ENCODE results near the gene GPC6.

GPC6 gene

GRCh38 chr13:93932901-93933300 lies 706.3 kb downstream of the GPC6 start:
- H2AFZ ChIP-seq (ENCODE audit: low read length), result no peak overlapping the region

GRCh38 chr13:93936901-93937300 lies 710.3 kb downstream of the GPC6 start:
- H4K91ac ChIP-seq (ENCODE audit: low read depth, low read length, poor library complexity), result no peak overlapping the region
- H2BK5ac ChIP-seq (ENCODE audit: low read length), result no peak overlapping the region
- no peak overlapping the region for H2BK12ac ChIP-seq (ENCODE audit: low read length)
- H3K4me1 ChIP-seq (ENCODE audit: control insufficient read depth in 2 of 2, insufficient read depth in 1 of 2, low read depth in 1 of 2, low read length in 2 of 2), result no peaks in the 10 kb centered on the region
- no peak overlapping the region for H3K14ac ChIP-seq (ENCODE audit: low read length)
- no peaks in the 10 kb centered on the region for H3K36me3 ChIP-seq (replicated peaks in 1 of 2; ENCODE audit: control insufficient read depth in 2 of 2, insufficient read depth in 2 of 2, low read length in 2 of 2)
- H2BK120ac ChIP-seq (ENCODE audit: low read depth, low read length), result no peak overlapping the region
- no peaks in the 10 kb centered on the region for H3K27me3 ChIP-seq (ENCODE audit: control insufficient read depth in 3 of 3, insufficient read depth in 3 of 3, low read depth in 1 of 3, low read length in 3 of 3)
- H3K23ac ChIP-seq (ENCODE audit: low read depth, low read length, poor library complexity), result no peak overlapping the region
- no peak overlapping the region for H3K4ac ChIP-seq (ENCODE audit: low read length)
- no CpG with 5 or more reads among the region's 4 CpGs for WGBS, 2 donors (ENCODE audit: extremely low coverage in 2 of 2, insufficient read length in 2 of 2, insufficient replicate concordance in 1 of 2)
- H3K27ac ChIP-seq (replicated peaks; ENCODE audit: low read length), result no peak overlapping the region
- H3K9ac ChIP-seq (ENCODE audit: low read depth, low read length, poor library complexity), result no peak overlapping the region
- H2AK5ac ChIP-seq (ENCODE audit: low read depth, low read length), result no peak overlapping the region
- no peak overlapping the region for H3K18ac ChIP-seq (ENCODE audit: low read length)
- H2BK15ac ChIP-seq (ENCODE audit: low read length), result no peak overlapping the region
- H4K8ac ChIP-seq (ENCODE audit: low read depth, low read length), result no peak overlapping the region
- no peak overlapping the region for H3K4me3 ChIP-seq (ENCODE audit: low read length in 2 of 2)
- no peak overlapping the region for H3K4me2 ChIP-seq (ENCODE audit: insufficient read depth, low read length, poor library complexity, severe bottlenecking)
- no peaks in the 10 kb centered on the region for H3K79me1 ChIP-seq (ENCODE audit: low read depth, low read length)
- H2AFZ ChIP-seq (ENCODE audit: low read length), result no peak overlapping the region
- DNase-seq (ENCODE audit: low spot score), result no peak
- no peaks in the 10 kb centered on the region for H3K9me3 ChIP-seq (replicated peaks in 1 of 2; ENCODE audit: control insufficient read depth in 2 of 2, insufficient read depth in 1 of 2, low read depth in 1 of 2, low read length in 2 of 2)

More at GRCh38 chr13:93932901-93933300, 706.3 kb downstream of the GPC6 start:
- Histone ChIP-seq H3K4me2 (ENCODE audit: insufficient read depth, low read length, poor library complexity, severe bottlenecking) (no peak overlapping the region), H3K23ac (ENCODE audit: low read depth, low read length, poor library complexity) (no peak overlapping the region), H3K9me3 (replicated peaks in 1 of 2; ENCODE audit: control insufficient read depth in 2 of 2, insufficient read depth in 1 of 2, low read depth in 1 of 2, low read length in 2 of 2) (no peaks in the 10 kb centered on the region), H2AK5ac (ENCODE audit: low read depth, low read length) (no peak overlapping the region), H3K4me1 (ENCODE audit: control insufficient read depth in 2 of 2, insufficient read depth in 1 of 2, low read depth in 1 of 2, low read length in 2 of 2) (no peaks in the 10 kb centered on the region), H3K79me1 (ENCODE audit: low read depth, low read length) (no peaks in the 10 kb centered on the region), H4K91ac (ENCODE audit: low read depth, low read length, poor library complexity) (no peak overlapping the region), H2BK15ac (ENCODE audit: low read length) (no peak overlapping the region), H3K27ac (replicated peaks; ENCODE audit: low read length) (no peak overlapping the region), H3K14ac (ENCODE audit: low read length) (no peak overlapping the region), H3K4ac (ENCODE audit: low read length) (no peak overlapping the region), H3K36me3 (replicated peaks in 1 of 2; ENCODE audit: control insufficient read depth in 2 of 2, insufficient read depth in 2 of 2, low read length in 2 of 2) (no peaks in the 10 kb centered on the region), H3K18ac (ENCODE audit: low read length) (no peak overlapping the region), H3K27me3 (ENCODE audit: control insufficient read depth in 3 of 3, insufficient read depth in 3 of 3, low read depth in 1 of 3, low read length in 3 of 3) (no peaks in the 10 kb centered on the region), H2BK5ac (ENCODE audit: low read length) (no peak overlapping the region), H3K9ac (ENCODE audit: low read depth, low read length, poor library complexity) (no peak overlapping the region), H2BK120ac (ENCODE audit: low read depth, low read length) (no peak overlapping the region), H4K8ac (ENCODE audit: low read depth, low read length) (no peak overlapping the region), H3K4me3 (ENCODE audit: low read length in 2 of 2) (no peak overlapping the region), H2BK12ac (ENCODE audit: low read length) (no peak overlapping the region)
- no peak for DNase-seq (ENCODE audit: low spot score)
- no CpG with 5 or more reads among the region's 3 CpGs for WGBS, 2 donors (ENCODE audit: extremely low coverage in 2 of 2, insufficient read length in 2 of 2, insufficient replicate concordance in 1 of 2)

GRCh38 chr13:93941444-93941843 lies 714.8 kb downstream of the GPC6 start:
- Histone ChIP-seq H2AK5ac (ENCODE audit: low read depth, low read length) (no peak overlapping the region), H2BK120ac (ENCODE audit: low read depth, low read length) (no peak overlapping the region), H3K9me3 (replicated peaks in 1 of 2; ENCODE audit: control insufficient read depth in 2 of 2, insufficient read depth in 1 of 2, low read depth in 1 of 2, low read length in 2 of 2) (no peaks in the 10 kb centered on the region), H3K18ac (ENCODE audit: low read length) (no peak overlapping the region), H2BK12ac (ENCODE audit: low read length) (no peak overlapping the region), H3K4me3 (ENCODE audit: low read length in 2 of 2) (no peak overlapping the region), H3K4me1 (ENCODE audit: control insufficient read depth in 2 of 2, insufficient read depth in 1 of 2, low read depth in 1 of 2, low read length in 2 of 2) (no peaks in the 10 kb centered on the region), H3K36me3 (replicated peaks in 1 of 2; ENCODE audit: control insufficient read depth in 2 of 2, insufficient read depth in 2 of 2, low read length in 2 of 2) (no peaks in the 10 kb centered on the region), H4K8ac (ENCODE audit: low read depth, low read length) (no peak overlapping the region), H2BK5ac (ENCODE audit: low read length) (no peak overlapping the region), H3K27me3 (ENCODE audit: control insufficient read depth in 3 of 3, insufficient read depth in 3 of 3, low read depth in 1 of 3, low read length in 3 of 3) (no peaks in the 10 kb centered on the region), H2AFZ (ENCODE audit: low read length) (no peak overlapping the region), H3K4me2 (ENCODE audit: insufficient read depth, low read length, poor library complexity, severe bottlenecking) (no peak overlapping the region), H3K79me1 (ENCODE audit: low read depth, low read length) (no peaks in the 10 kb centered on the region), H3K14ac (ENCODE audit: low read length) (no peak overlapping the region), H4K91ac (ENCODE audit: low read depth, low read length, poor library complexity) (no peak overlapping the region), H2BK15ac (ENCODE audit: low read length) (no peak overlapping the region), H3K9ac (ENCODE audit: low read depth, low read length, poor library complexity) (no peak overlapping the region), H3K23ac (ENCODE audit: low read depth, low read length, poor library complexity) (no peak overlapping the region), H3K27ac (replicated peaks; ENCODE audit: low read length) (no peak overlapping the region), H3K4ac (ENCODE audit: low read length) (no peak overlapping the region)
- WGBS, 2 donors (ENCODE audit: extremely low coverage in 2 of 2, insufficient read length in 2 of 2, insufficient replicate concordance in 1 of 2), result no CpG with 5 or more reads among the region's 2 CpGs
- no peak for DNase-seq (ENCODE audit: low spot score)

DNA sequence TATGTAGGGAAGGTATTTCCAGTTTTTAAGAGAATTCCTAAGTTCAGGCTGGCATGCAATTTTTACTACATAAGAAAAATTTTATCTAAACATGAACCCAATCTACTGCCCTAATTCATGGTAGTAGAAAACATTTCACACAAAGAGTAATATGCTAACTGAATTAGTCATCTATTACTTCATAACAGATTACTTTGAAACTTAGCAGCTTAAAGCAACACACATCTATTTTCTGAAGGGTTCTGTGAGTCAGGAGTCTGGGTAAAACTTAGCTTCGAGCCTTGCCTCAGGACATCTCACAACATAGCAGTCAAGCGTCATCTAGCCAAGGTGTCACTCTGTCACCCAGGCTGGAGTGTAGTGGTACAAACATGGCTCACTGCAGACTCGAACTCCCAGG lies 715.4 kb downstream of the GPC6 start:
- Histone ChIP-seq H2BK120ac (ENCODE audit: low read depth, low read length) (no peak overlapping the region), H2AFZ (ENCODE audit: low read length) (no peak overlapping the region), H2BK12ac (ENCODE audit: low read length) (no peak overlapping the region), H3K14ac (ENCODE audit: low read length) (no peak overlapping the region), H4K8ac (ENCODE audit: low read depth, low read length) (no peak overlapping the region), H3K27me3 (ENCODE audit: control insufficient read depth in 3 of 3, insufficient read depth in 3 of 3, low read depth in 1 of 3, low read length in 3 of 3) (no peaks in the 10 kb centered on the region), H3K4ac (ENCODE audit: low read length) (no peak overlapping the region), H3K9me3 (replicated peaks in 1 of 2; ENCODE audit: control insufficient read depth in 2 of 2, insufficient read depth in 1 of 2, low read depth in 1 of 2, low read length in 2 of 2) (no peaks in the 10 kb centered on the region), H2BK5ac (ENCODE audit: low read length) (no peak overlapping the region), H2AK5ac (ENCODE audit: low read depth, low read length) (no peak overlapping the region), H4K91ac (ENCODE audit: low read depth, low read length, poor library complexity) (no peak overlapping the region), H3K4me3 (ENCODE audit: low read length in 2 of 2) (no peak overlapping the region), H3K79me1 (ENCODE audit: low read depth, low read length) (no peaks in the 10 kb centered on the region), H3K4me2 (ENCODE audit: insufficient read depth, low read length, poor library complexity, severe bottlenecking) (no peak overlapping the region), H3K9ac (ENCODE audit: low read depth, low read length, poor library complexity) (no peak overlapping the region), H3K18ac (ENCODE audit: low read length) (no peak overlapping the region), H3K36me3 (replicated peaks in 1 of 2; ENCODE audit: control insufficient read depth in 2 of 2, insufficient read depth in 2 of 2, low read length in 2 of 2) (no peaks in the 10 kb centered on the region), H2BK15ac (ENCODE audit: low read length) (no peak overlapping the region), H3K23ac (ENCODE audit: low read depth, low read length, poor library complexity) (no peak overlapping the region), H3K4me1 (ENCODE audit: control insufficient read depth in 2 of 2, insufficient read depth in 1 of 2, low read depth in 1 of 2, low read length in 2 of 2) (no peaks in the 10 kb centered on the region), H3K27ac (replicated peaks; ENCODE audit: low read length) (no peak overlapping the region)
- no peak for DNase-seq (ENCODE audit: low spot score)
- WGBS, 2 donors (ENCODE audit: extremely low coverage in 2 of 2, insufficient read length in 2 of 2, insufficient replicate concordance in 1 of 2), result no CpG with 5 or more reads among the region's 3 CpGs

All from neuronal stem cell (in vitro differentiated cells).